NCI-H2196 treated with DMSO at 0.1 percent for 48 hours (cell line): ENCODE data around the gene PUSL1.
"Not testable (repeated sequence)": the region's sequence is repeated elsewhere in the genome, so short reads cannot be mapped to it uniquely, and the experiment has no call there.

Source experiments
- DNase-seq: peaks from one replicate; lab custom pipeline; 2025; ENCODE audit not compliant: unreplicated experiment; lab: John Stamatoyannopoulos, UW

PUSL1 gene

DNA sequence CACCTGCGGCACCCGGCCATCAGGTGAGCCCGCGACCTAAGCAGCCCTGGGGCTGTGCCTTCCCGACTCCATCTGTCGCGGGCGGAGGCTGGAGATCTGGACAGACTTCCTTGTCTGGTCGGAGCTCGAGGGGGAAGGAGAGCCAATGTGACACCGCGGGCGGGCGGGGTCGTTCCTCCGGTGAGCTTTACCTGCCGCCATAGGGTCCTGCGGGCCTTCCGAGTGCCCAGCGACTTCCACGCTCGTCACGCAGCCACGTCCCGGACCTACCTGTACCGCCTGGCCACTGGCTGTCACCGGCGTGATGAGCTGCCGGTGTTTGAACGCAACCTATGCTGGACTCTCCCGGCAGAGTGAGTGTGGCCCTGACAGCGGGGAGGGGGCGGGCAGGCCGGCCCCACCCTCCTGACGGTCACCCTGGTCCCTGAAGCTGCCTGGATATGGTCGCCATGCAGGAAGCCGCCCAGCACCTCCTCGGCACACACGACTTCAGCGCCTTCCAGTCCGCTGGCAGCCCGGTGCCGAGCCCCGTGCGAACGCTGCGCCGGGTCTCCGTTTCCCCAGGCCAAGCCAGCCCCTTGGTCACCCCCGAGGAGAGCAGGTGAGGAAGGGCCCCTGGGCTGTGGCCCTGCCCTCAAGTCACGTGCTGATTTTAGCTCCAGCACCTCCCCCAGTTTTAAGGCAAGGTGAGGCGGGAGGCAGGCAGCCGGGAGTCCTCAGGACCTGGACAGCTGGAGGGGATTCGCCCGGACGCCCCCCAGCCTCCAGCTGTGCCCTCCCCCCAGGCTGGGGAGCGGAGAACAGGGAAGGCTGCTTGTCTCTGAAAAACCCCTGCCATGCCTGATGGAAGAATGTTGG is 1.1 kb downstream of the PUSL1 start:
- no peak for DNase-seq

- DNase-seq = no peak
These were observed 1.6 kb downstream of the PUSL1 start for GRCh38 chr1:1310109-1310385.

DNA sequence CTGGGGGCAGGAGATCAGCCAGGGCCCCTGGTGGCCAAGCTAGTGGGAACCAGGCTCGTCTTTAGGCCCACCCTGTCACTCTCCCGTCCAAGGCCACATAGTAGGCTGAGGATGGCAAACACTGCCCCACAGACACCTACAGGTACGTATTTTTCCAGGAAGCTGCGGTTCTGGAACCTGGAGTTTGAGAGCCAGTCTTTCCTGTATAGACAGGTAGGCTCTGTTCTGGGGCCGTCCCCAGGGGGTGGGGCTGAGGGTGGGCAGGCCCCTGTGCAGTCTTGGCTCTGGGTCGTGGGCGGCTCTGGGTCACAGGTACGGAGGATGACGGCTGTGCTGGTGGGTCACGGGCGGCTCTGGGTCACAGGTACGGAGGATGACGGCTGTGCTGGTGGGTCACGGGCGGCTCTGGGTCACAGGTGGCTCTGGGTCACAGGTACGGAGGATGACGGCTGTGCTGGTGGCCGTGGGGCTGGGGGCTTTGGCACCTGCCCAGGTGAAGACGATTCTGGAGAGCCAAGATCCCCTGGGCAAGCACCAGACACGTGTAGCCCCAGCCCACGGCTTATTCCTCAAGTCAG is 2.2 kb downstream of the PUSL1 start:
- DNase-seq = no peak

- no peak for DNase-seq
These were observed 3.0 kb downstream of the PUSL1 start for GRCh38 chr1:1311107-1312104.

GRCh38 chr1:1312450-1313314 is 4.3 kb downstream of the PUSL1 start:
- no peak for DNase-seq

- no peak for DNase-seq
These were observed 5.3 kb downstream of the PUSL1 start for GRCh38 chr1:1313500-1314236.

DNA sequence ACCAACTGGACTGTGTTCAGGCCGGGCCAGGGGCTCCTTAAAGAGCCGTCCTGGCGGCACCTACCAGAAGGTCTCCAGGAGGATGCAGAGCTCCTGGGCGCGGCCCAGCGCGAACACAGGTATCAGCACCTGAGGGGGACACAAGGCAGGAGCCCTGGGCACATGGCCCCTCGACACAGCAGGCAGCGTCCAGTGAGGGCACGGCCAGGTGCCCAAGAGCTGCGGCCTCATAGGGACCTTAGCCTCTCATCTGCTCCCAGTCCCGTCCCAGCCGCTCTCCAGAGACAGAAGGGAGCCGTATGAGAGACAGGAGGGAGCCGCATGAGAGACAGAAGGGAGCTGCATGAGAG is 5.8 kb downstream of the PUSL1 start:
- DNase-seq = no peak

DNA sequence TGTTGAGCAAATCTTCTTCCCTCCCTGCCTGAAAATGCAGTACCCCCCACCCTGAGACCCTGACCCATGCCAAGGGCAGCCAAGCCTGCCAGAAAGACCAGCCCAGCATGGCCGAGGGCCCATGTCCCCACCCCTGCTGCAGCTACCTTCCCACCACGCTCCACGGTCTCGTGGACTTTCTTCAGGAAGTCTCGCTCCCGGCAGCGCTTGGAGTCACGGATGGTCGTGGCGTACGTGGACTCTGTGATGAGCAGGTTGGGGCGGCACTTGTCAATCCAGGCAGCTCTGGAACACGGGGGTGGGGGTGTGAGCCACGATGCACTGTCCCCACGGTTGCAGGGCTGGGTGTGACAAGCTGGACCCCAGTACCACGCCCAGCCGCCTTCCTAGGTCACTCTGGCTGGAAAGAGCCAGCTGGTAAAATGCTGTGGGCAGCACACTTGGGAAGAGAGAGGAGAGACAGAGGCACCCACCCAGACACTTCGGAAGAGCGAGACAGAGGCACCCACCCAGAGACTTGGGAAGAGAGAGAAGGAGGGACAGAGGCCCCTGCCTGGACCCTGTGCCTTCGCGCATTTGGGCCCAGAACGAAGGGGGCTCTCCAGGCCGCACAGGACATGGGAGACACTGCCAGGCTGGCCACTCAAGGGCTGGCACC is 6.4 kb downstream of the PUSL1 start:
- no peak for DNase-seq

- DNase-seq = no peak
These were observed 7.1 kb downstream of the PUSL1 start for GRCh38 chr1:1315435-1315954.

- not testable (repeated sequence) for DNase-seq
These were observed 7.8 kb downstream of the PUSL1 start for GRCh38 chr1:1316199-1316598.

- DNase-seq = no peak
These were observed 9.0 kb downstream of the PUSL1 start for GRCh38 chr1:1317420-1317819.

DNA sequence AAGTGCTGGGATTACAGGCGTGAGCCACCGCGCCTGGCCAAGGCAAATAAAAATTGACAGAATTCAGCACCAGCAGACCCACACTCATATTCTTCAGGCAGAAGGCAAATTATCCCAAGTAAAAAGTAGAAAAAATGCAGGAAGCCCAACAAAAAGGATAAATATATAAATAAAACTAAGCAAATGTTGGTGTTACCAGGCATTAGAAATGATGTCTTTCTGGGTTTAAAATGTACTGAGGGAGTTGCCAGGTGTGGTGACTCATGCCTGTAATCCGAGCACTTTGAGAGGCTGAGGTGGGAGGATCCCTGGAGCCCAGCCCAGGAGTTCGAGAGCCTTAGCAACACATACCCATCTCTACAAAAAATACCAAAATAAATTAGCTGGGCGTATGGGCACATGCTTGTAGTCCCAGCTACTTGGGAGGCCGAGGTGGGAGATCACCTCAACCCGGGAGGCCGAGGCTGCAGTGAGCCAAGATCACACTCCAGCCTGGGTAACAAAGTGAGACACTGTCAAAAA is 9.8 kb downstream of the PUSL1 start:
- DNase-seq = peak; percentile 77

- DNase-seq = no peak
These were observed 10.6 kb downstream of the PUSL1 start for GRCh38 chr1:1318777-1319645.

- DNase-seq = no peak
These were observed 11.2 kb downstream of the PUSL1 start for GRCh38 chr1:1319646-1319941.

GRCh38 chr1:1320666-1321448 is 12.5 kb downstream of the PUSL1 start:
- no peak for DNase-seq

- no peak for DNase-seq
These were observed 13.1 kb downstream of the PUSL1 start for GRCh38 chr1:1321477-1321876.

GRCh38 chr1:1322418-1322817 is 14.0 kb downstream of the PUSL1 start:
- DNase-seq = no peak

DNA sequence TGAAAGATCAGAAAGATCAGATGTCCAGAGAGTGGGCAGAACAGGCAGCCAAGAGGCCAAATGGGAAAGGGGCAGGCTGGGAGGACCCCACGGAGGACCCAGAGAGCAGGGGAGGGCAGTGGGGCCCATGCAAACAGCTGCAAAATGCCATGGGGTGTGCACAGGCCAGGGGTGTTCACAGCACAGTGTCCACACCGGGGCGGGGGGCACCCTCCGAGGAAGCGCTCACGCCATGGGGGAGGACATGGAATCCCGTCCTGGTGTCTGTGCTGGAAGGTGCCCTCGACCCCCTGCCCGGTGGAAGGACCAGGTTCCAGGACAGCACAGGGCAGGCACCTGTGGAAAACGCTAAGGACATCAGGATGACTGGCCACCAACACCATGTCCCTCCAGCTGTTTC is 14.6 kb downstream of the PUSL1 start:
- no peak for DNase-seq
